Sciatic nerve (tissue), 1 donor: ENCODE results near the gene MCU. TPM values are rescaled to one million over a fixed set of nuclear protein-coding genes. Genes with fewer than 3 reads are reported as not detected.

Source experiments
- microRNA-seq: library from miRNA; unstranded; fragments of <30 nt; microRNA quantifications from one replicate; pipeline ENCODE4 v1.2.0, GENCODE V29; 2020
- total RNA-seq: library from RNA; stranded (reverse); fragmentation: NEBNext Ultra II Directional; extraction: Animal tissue kit (Norgen Biotek cat#: 25700); gene quantifications from one replicate; pipeline ENCODE4 v1.2.1, GENCODE V29; 2021
- donor health status: DM: no; HTN: no; CAD: no.

MCU gene
- total RNA-seq, 1 donor from 2014 or later = 25.5 TPM

Small RNA genes within 50 kb of the gene (microRNA-seq; reads per million reads assigned to microRNA genes)
- not detected for gene MIR4676

Other genes starting within 250 kb of the MCU start
- 59.5 TPM for gene MICU1, start 66.1 kb upstream of the MCU start, total RNA-seq
- not detected for gene OIT3, start 201.6 kb downstream of the MCU start, total RNA-seq